Measurements from ENCODE around the gene GALNS. TPM values are rescaled to one million over a fixed set of nuclear protein-coding genes. Genes with fewer than 3 reads are reported as not detected.

The GALNS gene
- total RNA-seq, 1 donor from 2014 or later: 61.4 TPM

GRCh38 chr16:88888057-88888456 lies 31.3 kb upstream of the GALNS start:
- intact Hi-C loops (cut with DNase I): no loop called here
- H3K4me3 ChIP-seq: no peak overlapping the region
- no peaks in the 10 kb centered on the region for H3K9me3 ChIP-seq
- TF ChIP-seq POLR2AphosphoS5 (IDR thresholded peaks at IDR 0.05; ENCODE audit: insufficient read depth in 1 of 2, low read depth in 1 of 2) (no peak), CTCF (IDR thresholded peaks at IDR 0.05) (no peak), POLR2A (IDR thresholded peaks at IDR 0.05) (no peak)
- H3K36me3 ChIP-seq: no peaks in the 10 kb centered on the region
- H3K27ac ChIP-seq: peak overlapping the region; percentile 61
- no peak for DNase-seq (ENCODE audit: extremely low spot score in 2 of 2)
- peaks cover 10% of the 10 kb centered on the region for H3K4me1 ChIP-seq
- no peaks in the 10 kb centered on the region for H3K27me3 ChIP-seq

- TF ChIP-seq CTCF (IDR thresholded peaks at IDR 0.05) (peak in 1 of 3 experiments; percentile 13), POLR2AphosphoS5 (IDR thresholded peaks at IDR 0.05; ENCODE audit: insufficient read depth in 1 of 2, low read depth in 1 of 2) (peak in 1 of 2 donors; percentile 76), POLR2A (IDR thresholded peaks at IDR 0.05) (no peak)
- Histone ChIP-seq H3K4me1 (peaks cover 10% of the 10 kb centered on the region), H3K9me3 (no peaks in the 10 kb centered on the region), H3K4me3 (no peak overlapping the region), H3K27ac (peak overlapping the region; percentile 61), H3K27me3 (no peaks in the 10 kb centered on the region), H3K36me3 (no peaks in the 10 kb centered on the region)
- intact Hi-C loops (cut with DNase I): no loop called here
- DNase-seq (ENCODE audit: extremely low spot score in 2 of 2): no peak
These were observed 30.2 kb upstream of the GALNS start for GRCh38 chr16:88886845-88887521.

GRCh38 chr16:88886420-88886844 lies 29.7 kb upstream of the GALNS start:
- H3K9me3 ChIP-seq: no peaks in the 10 kb centered on the region
- TF ChIP-seq POLR2A (IDR thresholded peaks at IDR 0.05): no peak
- peak overlapping the region; percentile 61 for H3K27ac ChIP-seq
- no peaks in the 10 kb centered on the region for H3K27me3 ChIP-seq
- H3K36me3 ChIP-seq: no peaks in the 10 kb centered on the region
- intact Hi-C loops (cut with DNase I): no loop called here
- no peak overlapping the region for H3K4me3 ChIP-seq
- peaks cover 15% of the 10 kb centered on the region for H3K4me1 ChIP-seq
- DNase-seq (ENCODE audit: extremely low spot score in 2 of 2): no peak

GRCh38 chr16:88885693-88886280 lies 29.0 kb upstream of the GALNS start:
- no peak for DNase-seq (ENCODE audit: extremely low spot score in 2 of 2)
- TF ChIP-seq CTCF (IDR thresholded peaks at IDR 0.05) (no peak), POLR2A (IDR thresholded peaks at IDR 0.05) (no peak), POLR2AphosphoS5 (IDR thresholded peaks at IDR 0.05; ENCODE audit: insufficient read depth in 1 of 2, low read depth in 1 of 2) (no peak)
- H3K4me3 ChIP-seq: no peak overlapping the region
- H3K9me3 ChIP-seq: no peaks in the 10 kb centered on the region
- H3K4me1 ChIP-seq: peaks cover 20% of the 10 kb centered on the region
- H3K36me3 ChIP-seq: no peaks in the 10 kb centered on the region
- intact Hi-C loops (cut with DNase I): no loop called here
- H3K27ac ChIP-seq: peak overlapping the region; percentile 61
- H3K27me3 ChIP-seq: no peaks in the 10 kb centered on the region

GRCh38 chr16:88884569-88885271 lies 28.0 kb upstream of the GALNS start:
- no peak overlapping the region for H3K27ac ChIP-seq
- no peak for DNase-seq (ENCODE audit: extremely low spot score in 2 of 2)
- TF ChIP-seq CTCF (IDR thresholded peaks at IDR 0.05) (no peak), POLR2A (IDR thresholded peaks at IDR 0.05) (no peak), POLR2AphosphoS5 (IDR thresholded peaks at IDR 0.05; ENCODE audit: insufficient read depth in 1 of 2, low read depth in 1 of 2) (no peak)
- peaks cover 27% of the 10 kb centered on the region for H3K4me1 ChIP-seq
- H3K4me3 ChIP-seq: no peak overlapping the region
- intact Hi-C loops (cut with DNase I): no loop called here
- H3K27me3 ChIP-seq: no peaks in the 10 kb centered on the region
- H3K9me3 ChIP-seq: no peaks in the 10 kb centered on the region
- H3K36me3 ChIP-seq: no peaks in the 10 kb centered on the region

Data from vagina (tissue), 2 donors.